T follicular helper cell (primary cell): ENCODE data around the gene KCNIP1.
"Not testable (repeated sequence)": the region's sequence is repeated elsewhere in the genome, so short reads cannot be mapped to it uniquely, and the experiment has no call there.

ENCODE experiments used
- DNase-seq: peaks from one replicate; pipeline ENCODE4 v3.0.0-alpha.2; 2020; ENCODE audit warnings: low read depth

Gene KCNIP1

DNA sequence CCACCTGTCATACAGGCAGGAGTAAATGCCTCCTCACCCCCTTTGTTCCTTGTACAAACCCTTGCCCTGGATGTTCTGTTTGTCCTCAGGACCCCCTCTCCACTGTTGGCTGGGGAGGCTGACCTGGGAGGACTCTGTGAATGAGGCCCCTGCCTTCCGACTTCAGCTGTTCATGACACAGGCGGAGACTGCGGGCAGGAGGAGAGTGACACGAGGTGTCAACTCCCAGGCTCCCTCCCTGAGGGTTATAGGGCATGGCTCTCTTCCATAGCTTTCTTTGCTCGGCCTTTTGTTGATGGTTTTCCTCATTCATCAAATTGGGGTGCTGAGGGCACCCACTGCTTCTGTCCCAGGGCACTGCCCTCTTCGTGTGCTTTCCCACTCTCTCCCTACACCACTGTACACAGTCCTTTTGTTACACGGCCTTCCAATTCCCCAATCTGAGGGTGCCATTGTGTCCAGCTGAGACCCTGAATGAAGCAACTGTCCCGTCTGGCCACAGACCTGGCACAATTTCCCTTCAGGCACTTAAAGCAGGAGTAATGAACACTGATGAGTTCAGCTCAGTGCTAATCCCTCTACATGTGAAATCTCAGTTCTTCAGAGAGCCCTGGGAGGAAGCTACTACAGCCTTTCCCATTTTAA lies 33.8 kb downstream of the KCNIP1 start:
- DNase-seq = no peak

DNA sequence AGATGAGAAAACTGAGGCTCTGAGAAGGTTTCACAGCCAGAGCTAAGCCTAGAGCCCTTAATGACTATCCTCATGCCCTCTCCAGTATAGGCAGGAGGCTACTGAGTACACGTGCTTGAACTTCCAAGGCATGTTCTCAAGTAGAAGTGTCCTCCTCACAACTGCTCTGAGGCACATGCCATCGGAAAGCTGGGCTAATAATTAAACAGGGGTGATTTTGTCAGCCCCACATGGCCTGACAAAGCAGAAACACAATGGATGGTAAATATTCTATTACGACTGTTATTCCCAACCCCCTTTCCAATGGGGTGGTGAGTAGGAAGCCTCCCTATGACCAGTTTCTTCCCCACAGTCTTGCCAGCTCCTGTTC lies 34.3 kb downstream of the KCNIP1 start:
- no peak for DNase-seq

DNA sequence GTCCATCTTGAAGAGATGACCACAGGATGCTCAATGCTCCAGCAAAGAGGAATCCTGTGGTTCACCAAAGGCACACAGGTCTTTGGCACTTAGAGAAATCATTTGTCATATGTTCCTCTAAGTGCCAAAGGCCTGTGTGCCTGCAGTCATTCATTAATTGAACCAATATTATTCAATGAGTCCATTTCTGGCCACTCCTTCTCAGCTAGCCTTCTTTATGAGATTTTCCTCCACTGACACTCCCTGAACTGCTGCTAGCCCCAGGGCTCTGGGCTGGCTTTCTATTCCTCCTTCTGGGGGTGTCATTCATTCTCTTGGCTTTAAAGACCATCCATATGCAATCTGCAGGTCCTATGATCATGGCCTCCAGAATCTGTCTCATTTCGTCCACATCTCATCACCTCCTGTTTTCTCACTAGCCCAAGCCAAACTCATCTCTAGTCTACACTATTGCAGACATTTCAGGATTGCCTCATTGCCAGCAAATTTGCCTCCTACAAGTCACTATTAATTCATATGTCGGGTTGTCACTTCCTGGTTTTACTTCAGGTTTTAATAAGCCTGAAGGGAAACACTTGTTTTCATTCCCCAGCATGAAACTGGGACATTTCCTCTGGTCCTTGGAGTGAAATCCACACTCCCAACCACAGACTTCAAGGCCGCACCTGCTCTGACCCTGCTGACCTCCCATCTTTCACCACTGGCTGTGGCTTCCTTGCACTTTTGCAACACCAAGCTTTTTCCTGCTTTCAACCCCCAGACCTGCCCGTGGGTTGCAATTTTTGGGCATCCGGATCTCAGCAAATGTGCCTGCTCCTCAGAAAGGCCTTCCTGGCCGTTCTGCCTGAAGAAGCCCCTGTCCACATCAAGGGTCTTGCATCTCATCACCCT lies 35.1 kb downstream of the KCNIP1 start:
- no peak for DNase-seq

DNA sequence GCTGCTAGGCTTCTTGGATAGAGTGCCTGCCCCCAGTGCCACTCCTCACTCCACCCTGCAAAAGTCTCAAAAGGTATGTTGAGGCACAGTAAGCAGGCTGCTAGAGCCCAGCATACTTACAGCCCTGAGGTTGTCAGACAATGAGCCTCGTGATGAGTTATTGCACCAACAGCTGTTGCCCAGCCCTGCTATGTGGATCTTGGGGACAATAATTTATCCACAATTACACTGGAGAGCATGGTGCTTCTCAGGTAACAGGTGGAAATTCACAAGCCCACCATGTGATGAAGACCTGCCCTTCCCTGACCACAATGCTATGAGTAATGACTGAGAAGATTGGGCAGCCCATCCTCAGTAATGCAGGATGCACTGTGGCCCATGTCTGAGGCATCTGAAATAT lies 36.5 kb downstream of the KCNIP1 start:
- DNase-seq = no peak

DNA sequence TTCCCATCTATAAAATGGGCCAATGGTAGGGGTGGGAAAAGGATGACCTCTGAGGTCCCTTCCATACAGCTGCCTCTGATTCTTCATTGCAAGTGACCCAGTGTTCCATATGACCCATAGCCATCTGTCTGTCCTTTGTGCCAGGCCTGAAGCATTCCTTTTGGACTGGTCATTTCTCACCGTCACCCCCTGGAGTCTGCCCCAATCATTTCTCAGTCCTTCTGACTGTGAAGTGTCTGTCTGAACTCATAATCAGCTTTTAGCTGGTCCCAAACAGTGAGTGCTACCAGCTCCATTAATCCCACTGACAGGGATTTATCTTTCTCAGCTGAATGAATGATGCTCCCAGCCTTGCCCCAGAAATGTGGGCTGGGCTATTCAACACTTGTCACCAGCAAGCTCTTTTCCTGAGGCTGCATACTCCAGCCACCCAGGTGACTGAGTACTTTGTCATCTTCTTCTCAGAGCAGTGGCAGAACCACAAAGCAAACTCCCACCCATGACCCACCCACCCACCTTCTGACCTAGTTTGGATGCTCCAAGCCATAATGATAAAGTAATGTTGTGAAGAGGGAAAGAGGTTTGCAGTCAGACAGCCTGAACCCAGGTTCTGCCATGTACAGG lies 37.4 kb downstream of the KCNIP1 start:
- DNase-seq = no peak

DNA sequence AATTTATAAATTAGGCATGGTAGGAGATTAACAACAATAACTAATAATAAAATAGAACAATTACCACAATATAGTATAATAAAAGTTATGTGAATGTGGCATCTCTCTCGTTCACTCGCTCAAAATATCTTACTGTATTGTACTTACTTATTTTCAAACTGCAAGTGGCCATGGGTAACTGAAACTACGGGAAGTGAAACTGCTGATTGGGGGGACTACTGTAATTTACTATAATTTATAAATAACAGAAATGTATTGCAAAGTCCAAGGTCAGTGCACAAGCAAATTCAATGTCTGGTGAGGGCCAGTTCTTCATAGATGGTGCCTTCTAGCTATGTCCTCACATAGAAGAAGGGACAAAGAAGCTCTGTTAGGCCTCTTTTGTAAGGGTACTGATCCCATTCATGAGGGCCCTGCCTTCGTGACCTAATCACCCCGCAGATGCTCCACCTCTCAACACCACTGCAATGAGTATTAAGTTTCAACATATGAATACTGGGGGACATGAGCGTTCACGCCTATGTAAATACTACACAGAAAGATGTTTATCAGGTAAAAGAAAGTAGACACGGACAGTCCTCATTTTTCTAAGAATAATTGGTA lies 39.0 kb downstream of the KCNIP1 start:
- no peak for DNase-seq

DNA sequence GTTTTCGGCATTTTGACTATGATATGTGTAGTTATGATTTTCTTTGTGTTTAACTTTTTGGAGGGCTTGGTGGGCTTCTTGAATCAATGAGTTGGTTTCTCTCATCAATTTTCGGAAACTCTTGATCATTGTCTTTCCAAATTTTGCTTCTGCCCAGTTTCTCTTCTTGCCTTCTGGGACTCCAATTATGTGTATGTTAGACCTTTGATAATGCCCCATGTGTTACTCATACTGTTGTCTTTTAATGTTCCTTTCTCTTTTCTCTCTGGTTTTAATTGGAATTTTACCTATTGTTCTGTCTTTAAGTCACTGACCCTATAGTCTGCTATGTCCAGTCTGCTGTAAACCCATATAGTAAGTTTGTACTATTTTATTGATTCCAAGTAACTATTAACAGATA lies 41.5 kb downstream of the KCNIP1 start:
- no peak for DNase-seq

DNA sequence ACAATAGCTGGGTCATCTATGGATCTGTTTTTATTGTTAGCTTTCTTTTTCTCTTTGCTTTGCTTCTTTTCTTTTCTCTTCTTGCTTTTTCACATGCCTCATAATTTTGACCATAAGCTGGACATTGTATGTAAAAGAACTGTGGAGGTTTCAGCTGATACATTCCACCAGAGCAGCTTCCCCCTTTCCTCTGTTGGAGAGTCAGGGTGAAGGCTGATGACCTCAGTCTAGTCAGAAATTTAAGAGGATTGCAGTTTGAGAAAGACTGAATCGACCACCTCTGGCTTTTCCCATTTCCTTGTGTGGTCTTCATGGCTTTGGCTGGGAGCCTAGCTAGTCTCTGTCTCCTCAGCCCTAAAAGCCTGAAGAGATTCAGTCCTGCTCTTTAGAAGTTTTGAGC lies 42.0 kb downstream of the KCNIP1 start:
- DNase-seq = no peak

DNA sequence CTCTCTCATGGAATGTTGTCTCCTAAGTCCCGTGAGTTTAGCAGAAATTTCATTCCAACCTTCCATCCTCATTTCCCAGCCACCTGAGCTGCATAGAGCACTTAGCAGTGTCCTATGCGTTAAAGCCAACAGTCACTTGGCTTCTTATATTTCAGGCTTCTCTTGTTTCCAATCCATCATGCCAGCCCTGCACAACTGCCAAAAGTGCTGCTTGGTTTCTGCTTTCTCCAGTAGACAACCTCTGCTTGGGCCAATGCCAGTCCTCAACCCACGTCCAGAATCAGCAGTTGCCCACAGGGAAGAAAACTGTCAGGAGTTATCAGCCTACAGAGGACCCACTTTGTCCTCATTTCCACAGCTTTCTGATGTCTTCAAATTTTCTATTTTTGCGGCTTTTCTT lies 42.5 kb downstream of the KCNIP1 start:
- DNase-seq = no peak

DNA sequence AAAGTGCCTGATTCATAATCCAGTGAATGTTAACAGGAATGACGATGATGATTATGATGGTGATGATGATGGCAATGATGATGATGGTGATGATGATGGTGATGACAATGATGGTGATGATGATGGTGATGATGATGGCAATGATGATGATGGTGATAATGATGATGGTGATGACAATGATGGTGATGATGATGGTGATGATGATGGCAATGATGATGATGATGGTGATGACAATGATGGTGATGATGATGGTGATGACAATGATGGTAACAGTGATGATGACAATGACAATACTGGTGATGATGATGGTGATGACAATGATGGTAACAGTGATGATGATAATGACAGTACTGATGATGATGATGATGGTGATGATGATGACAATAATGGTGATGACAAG lies 46.6 kb downstream of the KCNIP1 start:
- DNase-seq = not testable (repeated sequence)

DNA sequence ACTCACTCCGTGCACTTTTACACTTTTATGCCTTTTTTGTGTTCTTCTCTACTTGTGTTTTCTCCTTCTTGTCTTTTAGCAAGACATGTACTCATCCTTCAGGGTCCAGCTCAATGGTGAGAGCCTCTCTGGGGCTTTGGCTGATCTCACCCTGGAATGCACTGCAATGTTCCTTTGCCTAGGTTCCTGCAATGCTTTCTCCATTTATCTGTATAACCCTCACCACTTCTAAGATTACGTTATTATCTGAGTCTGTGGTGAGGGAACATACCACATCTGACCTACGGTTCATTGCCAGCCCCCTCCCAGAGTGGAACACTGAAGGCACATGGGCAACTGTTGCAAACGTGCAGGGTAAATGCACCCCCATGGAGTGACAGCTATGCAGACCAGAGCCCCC lies 47.3 kb downstream of the KCNIP1 start:
- no peak for DNase-seq

DNA sequence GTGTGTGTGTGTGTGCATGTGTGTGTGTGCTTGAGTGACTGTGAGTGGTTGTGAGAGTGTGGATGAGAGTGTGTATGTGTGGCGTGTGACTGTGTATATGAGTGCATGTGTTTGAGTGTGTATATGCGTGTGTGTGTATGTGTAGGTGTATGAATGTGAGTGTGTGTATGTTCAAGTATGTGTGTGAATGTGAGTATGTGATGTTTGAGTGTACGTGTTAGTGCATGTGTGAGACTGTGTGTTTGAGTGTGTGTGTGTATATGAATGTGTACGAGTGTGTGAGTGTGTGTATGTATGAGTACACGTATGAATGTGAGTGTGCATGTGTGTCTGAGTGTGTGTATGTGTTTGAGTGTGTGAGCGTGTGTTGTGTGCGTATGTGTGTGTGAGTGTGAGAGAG lies 47.8 kb downstream of the KCNIP1 start:
- no peak for DNase-seq

DNA sequence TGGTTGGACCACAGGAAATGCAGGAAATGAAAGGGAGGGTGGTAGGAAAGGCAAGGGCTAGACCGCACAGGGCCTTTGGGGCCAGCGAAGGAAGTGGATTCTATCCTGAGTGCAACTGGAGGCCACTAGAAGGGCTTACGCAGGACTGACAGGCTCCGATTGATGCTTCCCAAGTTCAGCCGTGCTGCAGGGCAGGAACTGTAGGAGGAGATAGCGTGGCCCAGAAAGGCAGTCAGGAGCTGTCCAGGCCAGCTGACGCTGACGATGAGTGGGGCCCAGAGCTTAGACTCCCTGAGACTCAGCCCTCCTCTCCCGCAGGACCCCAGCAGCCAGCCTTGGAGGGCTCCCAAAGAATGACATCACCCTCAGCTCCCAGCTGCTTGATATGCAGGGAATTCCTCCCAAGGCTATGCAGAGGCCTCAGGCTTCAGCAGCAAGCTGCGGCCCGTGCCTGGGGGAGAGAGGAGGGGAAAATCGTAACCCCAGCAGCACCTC lies 48.8 kb downstream of the KCNIP1 start:
- DNase-seq = no peak

DNA sequence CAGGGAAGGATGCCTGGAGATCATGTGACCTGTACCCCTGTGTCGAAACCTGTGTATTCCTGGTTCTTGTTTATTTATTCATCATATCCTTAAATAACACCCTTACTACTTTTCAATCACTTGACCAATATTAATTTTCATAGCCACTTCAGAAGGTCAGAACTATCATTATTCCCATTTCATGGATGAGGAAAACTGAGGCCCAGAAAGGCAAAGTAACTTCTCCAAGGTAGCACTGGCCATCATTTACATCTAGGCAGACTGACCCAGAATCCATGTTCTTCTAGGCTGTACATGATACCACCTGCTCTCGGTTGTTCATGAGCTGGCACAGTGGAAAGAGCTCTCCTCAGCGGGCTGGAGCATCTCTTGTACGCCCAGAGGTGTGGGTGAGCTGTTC lies 49.4 kb downstream of the KCNIP1 start:
- no peak for DNase-seq

DNA sequence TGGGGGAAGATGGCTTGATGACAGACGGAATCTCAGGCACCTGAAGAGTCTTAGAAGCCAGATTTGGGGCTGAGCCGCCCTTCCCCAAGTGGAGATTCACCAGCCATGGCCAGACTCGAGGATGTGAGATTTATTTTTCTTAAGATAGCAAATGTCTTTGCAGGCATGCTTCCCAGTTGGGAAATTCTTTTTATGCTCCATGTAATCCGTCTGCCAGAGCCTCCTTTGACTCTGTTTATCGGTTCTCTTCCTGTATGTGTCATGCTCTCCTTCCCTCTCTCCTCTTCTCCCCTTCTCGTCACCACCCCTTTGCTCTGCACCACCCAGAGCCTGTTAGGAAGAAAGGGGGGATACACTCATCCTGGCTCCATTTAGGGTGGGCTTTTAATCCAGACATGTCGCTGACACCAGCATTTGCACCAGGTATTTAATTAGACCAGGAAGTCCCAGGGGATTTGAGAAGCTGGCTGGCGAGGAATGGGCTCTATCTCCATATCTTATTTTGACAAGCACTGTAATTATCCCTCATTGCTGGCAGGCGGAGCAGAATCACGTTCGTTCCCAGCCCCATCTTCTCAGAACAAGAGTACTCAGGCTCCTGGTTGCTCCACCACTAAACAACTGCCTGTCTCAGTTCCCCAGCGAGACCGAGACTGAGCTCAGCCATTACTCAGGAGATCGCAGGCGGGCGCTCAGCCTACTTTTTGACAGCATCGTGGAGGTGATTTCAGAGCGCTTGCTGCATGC lies 50.9 kb downstream of the KCNIP1 start:
- DNase-seq = no peak

DNA sequence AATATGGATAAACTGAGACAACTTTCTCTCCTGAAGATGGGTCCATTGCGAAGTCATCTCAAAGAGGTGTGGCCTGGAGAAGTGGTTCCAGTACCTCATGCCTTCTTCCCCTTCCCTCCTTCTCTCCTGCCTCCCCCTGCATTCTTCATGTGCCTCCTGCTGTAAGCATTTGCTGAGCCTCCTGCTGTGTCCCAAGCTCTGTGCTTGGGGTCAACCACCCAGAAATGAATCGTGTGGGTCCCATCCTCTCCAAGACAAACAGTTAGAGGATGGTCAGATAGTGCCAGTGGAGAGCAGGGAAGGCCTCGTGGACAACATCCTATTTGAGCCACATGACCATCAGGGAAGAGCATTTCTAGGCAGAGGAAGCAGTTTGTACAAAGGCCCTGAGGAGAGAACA lies 53.5 kb downstream of the KCNIP1 start:
- no peak for DNase-seq

DNA sequence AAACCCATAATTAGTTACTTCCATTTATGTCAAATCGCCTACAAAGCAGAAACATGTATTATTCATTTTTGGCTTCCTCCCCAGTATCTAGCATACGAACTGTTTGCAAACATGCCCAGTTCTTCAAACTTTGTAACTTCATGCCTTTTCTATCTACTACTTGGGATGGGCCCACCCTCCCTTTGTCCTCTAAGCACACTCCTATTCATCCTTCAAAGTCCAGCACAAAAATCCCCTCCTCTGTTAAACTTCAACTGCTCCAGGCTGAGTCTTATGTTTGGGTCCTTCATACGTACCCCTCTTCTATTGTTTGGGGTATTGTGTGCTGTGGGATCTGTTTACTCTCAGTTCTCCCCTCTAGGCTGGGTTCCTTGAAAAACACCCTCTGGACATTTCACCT lies 55.5 kb downstream of the KCNIP1 start:
- DNase-seq = no peak

DNA sequence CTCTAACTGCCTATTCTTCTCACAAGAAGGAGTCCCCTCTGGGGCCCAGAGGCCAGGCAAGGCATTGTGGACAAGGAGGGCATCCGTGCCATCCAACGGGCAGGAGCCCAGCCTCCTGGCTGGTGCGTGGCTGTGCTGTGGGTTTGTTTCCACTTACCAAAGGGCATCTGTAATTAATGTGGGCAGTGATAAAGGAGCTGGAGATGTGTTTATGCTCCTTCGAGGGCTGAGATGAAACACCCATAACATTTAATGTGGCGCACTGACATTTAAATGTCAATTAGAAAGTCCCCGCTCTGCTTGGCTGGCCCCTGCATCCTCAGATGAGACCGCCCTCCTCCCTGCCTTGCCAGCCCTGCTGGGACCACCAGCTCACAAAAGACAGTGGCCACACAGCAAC lies 57.1 kb downstream of the KCNIP1 start:
- DNase-seq = no peak

DNA sequence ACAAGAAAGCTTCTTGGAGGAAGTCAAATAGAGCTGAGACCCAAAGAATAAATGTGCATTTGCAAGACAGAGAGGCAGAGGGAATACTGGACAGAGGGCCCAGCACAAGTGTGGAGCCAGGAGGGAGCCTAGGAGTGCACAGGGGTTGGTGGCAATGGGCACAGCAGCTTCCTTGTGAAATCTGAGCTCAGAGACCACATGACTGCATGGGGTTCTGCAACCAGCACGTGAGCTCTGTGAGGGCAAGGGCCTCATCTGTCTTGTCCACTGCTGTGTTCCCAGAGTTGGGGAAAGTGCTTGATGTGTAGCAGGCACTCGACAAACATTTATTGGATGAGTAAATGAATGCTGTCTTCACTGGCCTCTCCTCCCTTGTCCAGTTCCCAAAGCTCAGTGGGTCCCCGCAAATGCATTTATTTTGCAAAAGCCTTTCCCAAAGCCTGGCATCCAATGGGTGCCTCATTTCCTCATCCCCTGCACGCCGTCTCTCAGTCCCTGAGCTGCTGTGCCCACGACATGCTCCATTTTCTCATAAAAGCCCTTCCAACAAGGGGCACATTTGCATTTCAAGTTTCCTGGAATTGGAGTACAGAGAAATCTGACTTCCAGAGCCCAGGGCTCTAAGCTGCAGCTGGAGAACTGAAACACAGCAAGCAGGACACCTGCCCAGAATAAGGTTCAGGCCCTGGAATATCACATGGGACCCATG lies 58.5 kb downstream of the KCNIP1 start:
- no peak for DNase-seq

DNA sequence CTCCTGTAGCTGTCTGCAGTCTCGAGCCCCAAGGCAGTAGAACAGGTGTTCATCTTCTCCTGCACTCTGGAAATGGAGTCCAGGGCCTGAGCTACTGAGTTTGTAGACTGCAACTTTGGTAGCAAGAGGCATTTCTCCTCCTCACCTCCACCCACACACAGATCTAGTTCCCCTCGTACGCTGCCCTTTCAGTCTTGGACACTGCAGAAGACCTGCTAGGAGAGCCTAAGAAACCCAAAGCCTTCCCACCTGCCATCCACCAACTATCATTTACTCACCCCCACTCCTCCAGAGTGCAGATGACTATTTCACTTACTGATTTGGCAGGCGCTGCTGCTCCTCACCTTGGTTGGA lies 59.0 kb downstream of the KCNIP1 start:
- DNase-seq = no peak

DNA sequence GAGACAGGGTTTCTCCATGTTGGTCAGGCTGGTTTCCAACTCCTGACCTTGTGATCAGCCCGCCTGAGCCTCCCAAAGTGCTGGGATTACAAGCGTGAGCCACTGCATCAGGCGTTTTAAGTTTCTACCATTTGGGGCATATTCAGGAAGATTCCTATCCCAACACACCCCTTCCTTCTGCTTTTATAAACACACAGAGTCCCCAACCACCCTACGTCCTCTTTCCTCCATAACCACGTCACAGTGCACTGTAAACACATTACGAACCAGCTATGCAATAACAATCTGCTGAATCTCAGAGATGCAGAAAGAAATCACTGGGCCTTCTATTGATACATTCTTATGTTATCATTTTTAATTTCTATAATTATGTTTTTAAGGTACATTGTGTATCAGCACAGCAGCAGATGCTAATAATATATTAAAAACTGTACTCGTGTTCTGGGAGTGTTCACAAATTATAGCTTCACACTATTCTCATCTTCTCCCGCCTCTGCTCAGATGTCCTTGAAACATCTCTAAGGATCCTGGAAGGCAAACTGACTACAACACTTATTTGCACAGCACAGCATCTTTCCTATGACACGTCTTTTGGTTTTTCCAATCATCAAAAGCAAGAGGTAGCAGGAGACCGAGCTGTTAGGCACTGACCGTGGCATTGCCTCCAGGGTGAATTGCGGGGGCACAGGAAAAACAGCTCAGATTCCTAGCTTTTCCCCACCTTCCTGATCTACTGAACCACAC lies 60.2 kb downstream of the KCNIP1 start:
- no peak for DNase-seq
